HCT116 (cell line): ENCODE measurements around the gene CPNE2. TPM values are rescaled to one million over a fixed set of nuclear protein-coding genes. Genes with fewer than 3 reads are reported as not detected.

Source experiments
- ATAC-seq: fragments of 200-7000 bp; cut with Tn5 transposase; 2 replicates; pipeline ENCODE4 v1.9.1; 2020; ENCODE audit warnings: mild to moderate bottlenecking, moderate library complexity
- BruUV-seq: library from RNA; stranded (reverse); fragments of 400-500 nt; replicated peaks from 2 replicates; lab custom pipeline; 2021; lab: Mats Ljungman, UMichigan
- CTCF ChIA-PET: fragments of 300-600 bp; sonication (Branson Sonifier 250); formaldehyde crosslinking; loops from one replicate; lab custom pipeline; 2021; ENCODE audit warnings: antibody characterized with exemption; lab: Charles Lee
- POLR2A ChIA-PET: fragments of 300-600, 350-600 bp; sonication (Branson Sonifier 250); formaldehyde crosslinking; loops from one replicate; lab custom pipeline; 2021; ENCODE audit warnings: antibody characterized with exemption; lab: Charles Lee
- RAD21 ChIA-PET, 2 experiments: fragments of 300-600 bp; sonication (Branson Sonifier 250); formaldehyde crosslinking; loops; one replicate each; lab custom pipeline; 2023; ENCODE audit warnings: low total read pairs in 2 of 2; ENCODE audit not compliant: uncharacterized antibody in 2 of 2, unreplicated experiment in 2 of 2, low non-redundant PET in 1 of 2; lab: Charles Lee
- DNase-seq: peaks from one replicate; pipeline ENCODE4 v3.0.0-alpha.2; 2010; ENCODE audit warnings: low read depth, low spot score
- H2AFZ ChIP-seq: fragments of 200-600 bp; shearing (Covaris generic), sonication (generic); 2 replicates; pipeline ENCODE4 v1.6.1; 2017; ENCODE audit warnings: low read depth, mixed run types, mixed read lengths, antibody characterized with exemption, low read length; ENCODE audit not compliant: poor library complexity, severe bottlenecking
- H3K27ac ChIP-seq: 2 replicates; pipeline ENCODE4 v1.5.1; 2012; ENCODE audit warnings: low read depth, low read length
- H3K27me3 ChIP-seq: fragments of 200-600 bp; sonication (generic); 2 replicates; pipeline ENCODE4 v1.6.1; 2016; ENCODE audit warnings: mixed run types, low read length, mixed read lengths; ENCODE audit not compliant: insufficient read depth
- H3K36me3 ChIP-seq, 2 experiments: fragments of 200-500 bp in 1 of 2; fragments of 200-600 bp in 1 of 2; sonication (Bioruptor generic) in 1 of 2; sonication (generic) in 1 of 2; 2 replicates each; pipeline versions ENCODE4 v1.5.1 to v1.6.1; 2014 to 2016; ENCODE audit warnings: low read length in 2 of 2, inconsistent platforms in 1 of 2, mixed read lengths in 1 of 2, mixed run types in 1 of 2; ENCODE audit not compliant: insufficient read depth in 2 of 2, control insufficient read depth in 1 of 2
- H3K4me1 ChIP-seq, 2 experiments: fragments of 200-600 bp in 1 of 2; sonication (generic) in 1 of 2; 2 replicates each; pipeline versions ENCODE4 v1.5.1 to v1.6.1; 2012 to 2017; ENCODE audit warnings: low read length in 2 of 2, inconsistent platforms in 1 of 2, mild to moderate bottlenecking in 1 of 2, mixed read lengths in 1 of 2, mixed run types in 1 of 2, moderate library complexity in 1 of 2; ENCODE audit not compliant: insufficient read depth in 2 of 2, control insufficient read depth in 1 of 2
- H3K4me2 ChIP-seq: fragments of 200-600 bp; sonication (generic); 2 replicates; pipeline ENCODE4 v1.6.1; 2017; ENCODE audit warnings: mixed run types, low read length, mixed read lengths
- H3K4me3 ChIP-seq, 2 experiments: fragments of 200-600 bp in 1 of 2; sonication (generic) in 1 of 2; replicated peaks in 1 of 2; 2 replicates each; pipeline ENCODE4 v1.5.1; 2011 to 2016; ENCODE audit warnings: low read length in 2 of 2, control low read depth in 1 of 2, low read depth in 1 of 2, mild to moderate bottlenecking in 1 of 2, mixed read lengths in 1 of 2, mixed run types in 1 of 2
- H3K79me2 ChIP-seq: fragments of 200-600 bp; sonication (generic); 2 replicates; pipeline ENCODE4 v1.6.1; 2017; ENCODE audit warnings: mild to moderate bottlenecking, mixed run types, low read length, moderate library complexity, mixed read lengths; ENCODE audit not compliant: insufficient read depth
- H3K9ac ChIP-seq: fragments of 200-600 bp; sonication (generic); 2 replicates; pipeline ENCODE4 v1.6.1; 2016; ENCODE audit warnings: low read length, mixed read lengths
- H3K9me2 ChIP-seq: fragments of 200-600 bp; sonication (generic), shearing (Covaris generic); 2 replicates; pipeline ENCODE4 v1.6.1; 2017; ENCODE audit warnings: mixed run types, mild to moderate bottlenecking, moderate library complexity; ENCODE audit not compliant: insufficient read depth
- H3K9me3 ChIP-seq, 2 experiments: fragments of 200-500 bp in 1 of 2; fragments of 200-600 bp in 1 of 2; sonication (Bioruptor generic) in 1 of 2; sonication (generic) in 1 of 2; 2 replicates each; pipeline ENCODE4 v1.6.1; 2014 to 2017; ENCODE audit warnings: low read length in 2 of 2, mixed read lengths in 2 of 2, inconsistent platforms in 1 of 2, low read depth in 1 of 2, mild to moderate bottlenecking in 1 of 2, mixed run types in 1 of 2, moderate library complexity in 1 of 2; ENCODE audit not compliant: control insufficient read depth in 1 of 2, insufficient read depth in 1 of 2
- H4K20me1 ChIP-seq: fragments of 200-600 bp; sonication (generic), shearing (Covaris generic); 2 replicates; pipeline ENCODE4 v1.6.1; 2017; ENCODE audit warnings: mixed run types, mild to moderate bottlenecking, moderate library complexity; ENCODE audit not compliant: insufficient read depth
- ATF3 ChIP-seq: IDR thresholded peaks from 2 replicates; pipeline ENCODE4 v1.6.1; 2012
- CBX3 ChIP-seq: IDR thresholded peaks from 2 replicates; pipeline ENCODE4 v1.6.1; 2012; ENCODE audit warnings: low read depth
- CEBPB ChIP-seq: IDR thresholded peaks from 2 replicates; pipeline ENCODE4 v1.6.1; 2012; ENCODE audit warnings: low read depth
- EGR1 ChIP-seq: IDR thresholded peaks from 2 replicates; pipeline ENCODE4 v1.6.1; 2012; ENCODE audit warnings: low read depth
- ELF1 ChIP-seq: IDR thresholded peaks from 2 replicates; pipeline ENCODE4 v1.6.1; 2012; ENCODE audit warnings: low read depth, borderline replicate concordance
- JUND ChIP-seq: IDR thresholded peaks from 2 replicates; pipeline ENCODE4 v1.6.1; 2012
- MAX ChIP-seq: IDR thresholded peaks from 2 replicates; pipeline ENCODE4 v1.6.1; 2012
- POLR2A ChIP-seq: IDR thresholded peaks from 2 replicates; pipeline ENCODE4 v1.7.0; 2011; ENCODE audit warnings: borderline replicate concordance; ENCODE audit not compliant: insufficient read depth, insufficient read length; ENCODE audit errors: extremely low read depth
- POLR2AphosphoS5 ChIP-seq: IDR thresholded peaks from 2 replicates; pipeline ENCODE4 v1.6.1; 2011; ENCODE audit warnings: mild to moderate bottlenecking, low read depth, low read length, moderate library complexity
- REST ChIP-seq: IDR thresholded peaks from 2 replicates; pipeline ENCODE4 v1.6.1; 2012; ENCODE audit warnings: low read depth
- SIN3A ChIP-seq: IDR thresholded peaks from 2 replicates; pipeline ENCODE4 v1.6.1; 2012; ENCODE audit warnings: low read depth
- SRF ChIP-seq: IDR thresholded peaks from 2 replicates; pipeline ENCODE4 v1.6.1; 2012; ENCODE audit warnings: low read depth
- TCF7L2 ChIP-seq: IDR thresholded peaks from 2 replicates; pipeline ENCODE4 v1.7.0; 2011; ENCODE audit warnings: borderline replicate concordance, inconsistent platforms; ENCODE audit not compliant: insufficient read depth, insufficient read length; ENCODE audit errors: extremely low read depth
- ZBTB33 ChIP-seq: IDR thresholded peaks from 2 replicates; pipeline ENCODE4 v1.6.1; 2011; ENCODE audit warnings: mild to moderate bottlenecking, low read length, moderate library complexity; ENCODE audit not compliant: insufficient replicate concordance; ENCODE audit errors: extremely low read depth
- ZNF274 ChIP-seq: fragments of 200-500 bp; sonication (Bioruptor generic); IDR thresholded peaks from 2 replicates; pipeline ENCODE4 v1.6.1; 2014; ENCODE audit warnings: mild to moderate bottlenecking, low read depth, low read length, inconsistent platforms
- intact Hi-C: fragments of 100-400 bp; cut with micrococcal nuclease; formaldehyde crosslinking; loops from 2 replicates; pipeline ENCODE4 v1.10.0; 2022
- total RNA-seq: library from RNA; stranded (reverse); gene quantifications from one replicate; pipeline ENCODE4 v1.2.1, GENCODE V29; 2021; ENCODE audit not compliant: unreplicated experiment

The CPNE2 gene
- total RNA-seq, 1 experiment from 2014 or later, result 31.2 TPM

- TF ChIP-seq REST (no peak), MAX (no peak), POLR2AphosphoS5 (no peak), ZBTB33 (no peak)
These were observed 19.6 kb upstream of the CPNE2 start (continued) for GRCh38 chr16:57072616-57073275.

GRCh38 chr16:57077714-57078113 lies 14.7 kb upstream of the CPNE2 start:
- H3K4me1 ChIP-seq, result peaks cover 0 to 12% of the 10 kb centered on the region in 2 experiments; a peak in 3 of 4 replicates
- DNase-seq (no peak), ATAC-seq (no peak)
- CTCF ChIA-PET, result interaction anchor here (1.4 kb wide), 1 partner anchor 339 kb away, joined by 5 read pairs; no protein-coding TSS in a partner anchor
- RAD21 ChIA-PET, result no interaction called here
- H3K9me3 ChIP-seq, result no peaks in the 10 kb centered on the region
- H2AFZ ChIP-seq, result no peak overlapping the region
- no peaks in the 10 kb centered on the region for H3K36me3 ChIP-seq
- no peaks in the 10 kb centered on the region for H4K20me1 ChIP-seq
- intact Hi-C loops, result no loop called here
- no peak overlapping the region for H3K4me2 ChIP-seq
- no peak overlapping the region for H3K4me3 ChIP-seq
- POLR2A ChIA-PET, result no interaction called here
- BruUV-seq, result no TSS peak
- H3K9ac ChIP-seq, result no peak overlapping the region
- no peaks in the 10 kb centered on the region for H3K79me2 ChIP-seq
- no peak overlapping the region for H3K27ac ChIP-seq
- no peaks in the 10 kb centered on the region for H3K9me2 ChIP-seq
- H3K27me3 ChIP-seq, result no peaks in the 10 kb centered on the region
- TF ChIP-seq CBX3 (no peak), ATF3 (no peak), ZBTB33 (no peak), SRF (no peak), CEBPB (no peak), JUND (no peak), ZNF274 (no peak), SIN3A (no peak), MAX (no peak), TCF7L2 (no peak), POLR2A (no peak), EGR1 (no peak), ELF1 (no peak)
